Right lobe of liver (tissue), 6 donors: ENCODE measurements around the gene PCCA. TPM values are rescaled to one million over a fixed set of nuclear protein-coding genes. Genes with fewer than 3 reads are reported as not detected.

Experiments
- ATAC-seq, 4 donors: fragments of 200-7000 bp; cut with Tn5 transposase; one replicate each; pipeline ENCODE4 v1.9.1; 2020; ENCODE audit warnings: mild to moderate bottlenecking in 4 of 4, moderate library complexity in 4 of 4
- DNase-seq, 3 donors: peaks; one replicate each; pipeline ENCODE4 v3.0.0-alpha.2; 2020
- H3K27ac ChIP-seq, 3 donors: fragments of 200-600 bp; one replicate each; pipeline ENCODE4 v1.8.0; 2022
- H3K27me3 ChIP-seq, 2 donors: fragments of 200-600 bp; one replicate each; pipeline ENCODE4 v1.8.0; 2022
- H3K36me3 ChIP-seq, 4 donors: fragments of 200-600 bp; sonication (generic) in 1 of 4; one replicate each; pipeline versions ENCODE4 v1.5.1 to v1.8.0; 2017 to 2022; ENCODE audit warnings: control low read depth in 1 of 4
- H3K4me1 ChIP-seq, 4 donors: fragments of 200-600 bp; sonication (generic) in 1 of 4; one replicate each; pipeline versions ENCODE4 v1.5.1 to v1.8.0; 2017 to 2022; ENCODE audit warnings: control low read depth in 1 of 4
- H3K4me3 ChIP-seq, 3 donors: fragments of 200-600 bp; one replicate each; pipeline ENCODE4 v1.8.0; 2022
- H3K9me3 ChIP-seq, 4 donors: fragments of 200-600 bp; sonication (generic) in 1 of 4; one replicate each; pipeline versions ENCODE4 v1.5.1 to v1.8.0; 2017 to 2022; ENCODE audit warnings: control low read depth in 1 of 4
- CTCF ChIP-seq, 4 donors: fragments of 200-600 bp in 3 of 4; fragments of 450-650 bp in 1 of 4; IDR thresholded peaks; one replicate each; pipeline versions ENCODE4 v1.5.1 to v1.8.0; 2016 to 2022; ENCODE audit warnings: antibody characterized with exemption in 4 of 4, mild to moderate bottlenecking in 2 of 4
- POLR2A ChIP-seq: fragments of 450-650 bp; IDR thresholded peaks from one replicate; pipeline ENCODE4 v1.6.1; 2017; ENCODE audit warnings: antibody characterized with exemption, mild to moderate bottlenecking
- WGBS: methylation state at CpG from one replicate; pipeline ENCODE4 v1.1.6; 2018; ENCODE audit warnings: low coverage, low lambda C conversion rate; ENCODE audit not compliant: insufficient coverage; ENCODE audit errors: missing lambda C conversion rate; 5-methylcytosine and 5-hydroxymethylcytosine counted together
- intact Hi-C, 2 donors: fragments of 100-400 bp; cut with DNase I; formaldehyde crosslinking; loops; one replicate each; pipeline versions ENCODE4 v1.11.2 to v1.14.1; 2022
- total RNA-seq, 6 experiments: library from RNA; depleted of rRNA in 2 of 6; stranded (reverse); fragments of >200 nt in 2 of 6; fragmentation: NEBNext Ultra II Directional in 3 of 6; extraction: Animal tissue kit (Norgen Biotek cat#: 25700) in 3 of 6; gene quantifications; one replicate each; pipeline versions ENCODE4 v1.1.0 to v1.2.4, GENCODE V29; 2016 to 2023
- donor health status: DM: no; HTN: yes; CAD: no.
- donor health status: DM: no; HTN: no; CAD: no.
- donor health status: DM: no; HTN: no; CAD: no.
- donor health status: DM: no; HTN: yes; CAD: no.
- donor health status: DM: no; HTN: yes; CAD: no.

The PCCA gene
- total RNA-seq, 6 experiments from 2014 or later, result 58.2 to 161 (median 85.2) TPM

- intact Hi-C loops, result no loop called here
- H3K36me3 ChIP-seq, result no peaks in the 10 kb centered on the region
- H3K4me3 ChIP-seq, result no peak overlapping the region
- peaks cover 0 to 14% (median 3%) of the 10 kb centered on the region in 4 donors for H3K4me1 ChIP-seq
- H3K27me3 ChIP-seq, result no peaks in the 10 kb centered on the region
- ATAC-seq (no peak), DNase-seq (no peak)
- no peaks in the 10 kb centered on the region for H3K9me3 ChIP-seq
- TF ChIP-seq POLR2A, result no peak
- TF ChIP-seq CTCF (IDR thresholded peaks at IDR 0.05), result no peak
- WGBS, result 79% methylated on average over 7 of the region's 7 CpGs
- H3K27ac ChIP-seq, result no peak overlapping the region
These were observed 140.7 kb downstream of the PCCA start for GRCh38 chr13:100229603-100230002.

- H3K27ac ChIP-seq, result no peak overlapping the region
- H3K9me3 ChIP-seq, result no peaks in the 10 kb centered on the region
- WGBS, result 84% methylated on average over 3 of the region's 3 CpGs
- intact Hi-C loops, result no loop called here
- no peaks in the 10 kb centered on the region for H3K36me3 ChIP-seq
- DNase-seq (no peak), ATAC-seq (peak in 3 of 4 donors; percentile 8 to 42 (median 20))
- H3K4me3 ChIP-seq, result no peak overlapping the region
- no peaks in the 10 kb centered on the region for H3K27me3 ChIP-seq
- peaks cover 0 to 21% (median 3%) of the 10 kb centered on the region in 4 donors for H3K4me1 ChIP-seq
- no peak for TF ChIP-seq POLR2A
- no peak for TF ChIP-seq CTCF (IDR thresholded peaks at IDR 0.05)
These were observed 141.9 kb downstream of the PCCA start for GRCh38 chr13:100230769-100231149.

GRCh38 chr13:100231176-100231575 is 142.3 kb downstream of the PCCA start:
- H3K27ac ChIP-seq, result no peak overlapping the region
- ATAC-seq (peak in 1 of 4 donors; percentile 17), DNase-seq (no peak)
- intact Hi-C loops, result no loop called here
- peaks cover 0 to 24% (median 3%) of the 10 kb centered on the region in 4 donors for H3K4me1 ChIP-seq
- 97% methylated on average over 3 of the region's 3 CpGs for WGBS
- no peak overlapping the region for H3K4me3 ChIP-seq
- no peaks in the 10 kb centered on the region for H3K27me3 ChIP-seq
- no peaks in the 10 kb centered on the region for H3K36me3 ChIP-seq
- no peaks in the 10 kb centered on the region for H3K9me3 ChIP-seq
- TF ChIP-seq CTCF (IDR thresholded peaks at IDR 0.05), result no peak
- TF ChIP-seq POLR2A, result no peak

GRCh38 chr13:100234006-100234405 is 145.1 kb downstream of the PCCA start:
- intact Hi-C loops, result no loop called here
- 44% methylated on average over 4 of the region's 4 CpGs for WGBS
- H3K27ac ChIP-seq, result no peak overlapping the region
- no peak for TF ChIP-seq CTCF (IDR thresholded peaks at IDR 0.05)
- no peak for TF ChIP-seq POLR2A
- no peaks in the 10 kb centered on the region for H3K27me3 ChIP-seq
- H3K4me1 ChIP-seq, result peaks cover 0 to 24% (median 4%) of the 10 kb centered on the region in 4 donors
- peak in 2 of 4 donors; percentile 15 to 24 for ATAC-seq
- no peak for DNase-seq
- H3K9me3 ChIP-seq, result no peaks in the 10 kb centered on the region
- no peak overlapping the region for H3K4me3 ChIP-seq
- H3K36me3 ChIP-seq, result no peaks in the 10 kb centered on the region
